Ishikawa (cell line): ENCODE data around the gene DNAJB13.

Source experiments
- CEBPB ChIP-seq: IDR thresholded peaks from 2 replicates; pipeline ENCODE4 v1.6.1; 2012
- CREB1 ChIP-seq: IDR thresholded peaks from 2 replicates; pipeline ENCODE4 v1.6.1; 2012; ENCODE audit warnings: low read depth
- EGR1 ChIP-seq: IDR thresholded peaks from 2 replicates; pipeline ENCODE4 v1.6.1; 2012
- EP300 ChIP-seq: IDR thresholded peaks from 2 replicates; pipeline ENCODE4 v1.6.1; 2012; ENCODE audit warnings: borderline replicate concordance
- FOXM1 ChIP-seq: IDR thresholded peaks from 2 replicates; pipeline ENCODE4 v1.6.1; 2012; ENCODE audit warnings: low read depth, borderline replicate concordance
- MAX ChIP-seq: IDR thresholded peaks from 2 replicates; pipeline ENCODE4 v1.6.1; 2012
- NFIC ChIP-seq: IDR thresholded peaks from 2 replicates; pipeline ENCODE4 v1.6.1; 2012
- RAD21 ChIP-seq: IDR thresholded peaks from 2 replicates; pipeline ENCODE4 v1.6.1; 2012; ENCODE audit warnings: low read depth
- REST ChIP-seq: IDR thresholded peaks from 2 replicates; pipeline ENCODE4 v1.6.1; 2012; ENCODE audit warnings: low read depth, mild to moderate bottlenecking
- TAF1 ChIP-seq: IDR thresholded peaks from 2 replicates; pipeline ENCODE4 v1.6.1; 2012; ENCODE audit warnings: low read depth, mild to moderate bottlenecking
- TCF12 ChIP-seq: IDR thresholded peaks from 2 replicates; pipeline ENCODE4 v1.6.1; 2012; ENCODE audit warnings: low read depth
- TEAD4 ChIP-seq: IDR thresholded peaks from 2 replicates; pipeline ENCODE4 v1.6.1; 2012
- USF1 ChIP-seq: IDR thresholded peaks from 2 replicates; pipeline ENCODE4 v1.6.1; 2012
- YY1 ChIP-seq: IDR thresholded peaks from 2 replicates; pipeline ENCODE4 v1.6.1; 2012; ENCODE audit warnings: low read depth
- ZBTB7A ChIP-seq: IDR thresholded peaks from 2 replicates; pipeline ENCODE4 v1.6.1; 2012; ENCODE audit warnings: low read depth

The DNAJB13 gene

GRCh38 chr11:73950869-73951710 lies at the start of gene DNAJB13:
TSS of gene DNAJB13 (plus strand) at chr11:73951026. CDS start at chr11:73951070, 44 bp downstream.
- TF ChIP-seq USF1 (no peak), TEAD4 (no peak), NFIC (no peak), TCF12 (no peak), EGR1 (no peak), CEBPB (no peak), EP300 (no peak), REST (no peak), TAF1 (no peak), YY1 (no peak), ZBTB7A (no peak), CREB1 (no peak), MAX (no peak), FOXM1 (no peak), RAD21 (no peak)

- TF ChIP-seq USF1, result no peak
- TF ChIP-seq ZBTB7A, result no peak
- no peak for TF ChIP-seq FOXM1
- no peak for TF ChIP-seq CEBPB
- no peak for TF ChIP-seq REST
- no peak for TF ChIP-seq RAD21
- no peak for TF ChIP-seq EP300
- no peak for TF ChIP-seq EGR1
- TF ChIP-seq TAF1, result no peak
- no peak for TF ChIP-seq TEAD4
- TF ChIP-seq MAX, result no peak
- TF ChIP-seq YY1, result no peak
- no peak for TF ChIP-seq NFIC
- no peak for TF ChIP-seq TCF12
- no peak for TF ChIP-seq CREB1
Observed at GRCh38 chr11:73902303-73902702, 48.5 kb upstream of the DNAJB13 start.

- TF ChIP-seq RAD21, result no peak
- no peak for TF ChIP-seq TEAD4
- TF ChIP-seq CEBPB, result no peak
- TF ChIP-seq YY1, result no peak
- no peak for TF ChIP-seq ZBTB7A
- TF ChIP-seq CREB1, result no peak
- no peak for TF ChIP-seq TAF1
- no peak for TF ChIP-seq NFIC
- TF ChIP-seq EP300, result no peak
- no peak for TF ChIP-seq REST
- no peak for TF ChIP-seq USF1
- no peak for TF ChIP-seq FOXM1
- no peak for TF ChIP-seq MAX
- TF ChIP-seq TCF12, result no peak
- no peak for TF ChIP-seq EGR1
Observed at GRCh38 chr11:73907191-73907590, 43.6 kb upstream of the DNAJB13 start.
